OCI-LY7 (cell line): ENCODE data around the gene PTPRT. TPM values are rescaled to one million over a fixed set of nuclear protein-coding genes. Genes with fewer than 3 reads are reported as not detected.

Source experiments
- BruUV-seq: library from RNA; stranded (reverse); fragments of 400-500 nt; replicated peaks from 2 replicates; lab custom pipeline; 2021; lab: Mats Ljungman, UMichigan
- CTCF ChIA-PET: fragments of 300-600 bp; sonication (Branson Sonifier 250); formaldehyde crosslinking; loops from one replicate; lab custom pipeline; 2022; ENCODE audit warnings: antibody characterized with exemption; ENCODE audit not compliant: unreplicated experiment; lab: Charles Lee
- POLR2A ChIA-PET: fragments of 300-600 bp; sonication (Branson Sonifier 250); formaldehyde crosslinking; loops from one replicate; lab custom pipeline; 2022; ENCODE audit warnings: antibody characterized with exemption; lab: Charles Lee
- DNase-seq: peaks from one replicate; pipeline ENCODE4 v3.0.0-alpha.2; 2015; ENCODE audit warnings: low spot score
- H2AFZ ChIP-seq: fragments of 200-600 bp; sonication (generic), shearing (Covaris generic); 2 replicates; pipeline ENCODE4 v1.6.1; 2014; ENCODE audit warnings: mild to moderate bottlenecking, antibody characterized with exemption, low read length, moderate library complexity
- H3K27ac ChIP-seq: fragments of 200-600 bp; sonication (generic); 2 replicates; pipeline ENCODE4 v1.5.1; 2014; ENCODE audit warnings: mixed run types, low read depth, mild to moderate bottlenecking, moderate library complexity, low read length, inconsistent platforms; ENCODE audit not compliant: poor library complexity, severe bottlenecking
- H3K36me3 ChIP-seq: fragments of 200-600 bp; sonication (generic); 2 replicates; pipeline ENCODE4 v1.6.1; 2014; ENCODE audit warnings: mild to moderate bottlenecking, antibody characterized with exemption, low read length, moderate library complexity, mixed read lengths; ENCODE audit not compliant: insufficient read depth
- H3K4me1 ChIP-seq: fragments of 200-600 bp; sonication (generic); 2 replicates; pipeline ENCODE4 v1.5.1; 2014; ENCODE audit warnings: mild to moderate bottlenecking, low read length; ENCODE audit not compliant: insufficient read depth, poor library complexity, severe bottlenecking
- H3K4me2 ChIP-seq: fragments of 200-600 bp; sonication (generic); 2 replicates; pipeline ENCODE4 v1.6.1; 2014; ENCODE audit warnings: mild to moderate bottlenecking, low read length
- H3K4me3 ChIP-seq: fragments of 200-600 bp; sonication (generic); 2 replicates; pipeline ENCODE4 v1.5.1; 2014; ENCODE audit warnings: mild to moderate bottlenecking, low read depth, low read length; ENCODE audit not compliant: poor library complexity, severe bottlenecking
- H3K79me2 ChIP-seq: fragments of 200-600 bp; sonication (generic); 2 replicates; pipeline ENCODE4 v1.6.1; 2016; ENCODE audit warnings: low read depth, mild to moderate bottlenecking, low read length, moderate library complexity, mixed read lengths; ENCODE audit not compliant: insufficient read depth
- H3K9me2 ChIP-seq: fragments of 200-600 bp; sonication (generic); 2 replicates; pipeline ENCODE4 v1.6.1; 2016; ENCODE audit warnings: mild to moderate bottlenecking, low read length, mixed read lengths; ENCODE audit not compliant: insufficient read depth
- H3K9me3 ChIP-seq: fragments of 200-600 bp; sonication (generic); 2 replicates; pipeline ENCODE4 v1.6.1; 2014; ENCODE audit warnings: mild to moderate bottlenecking, mixed run types, low read length, mixed read lengths
- H4K20me1 ChIP-seq: fragments of 200-600 bp; sonication (generic); 2 replicates; pipeline ENCODE4 v1.6.1; 2014; ENCODE audit warnings: mild to moderate bottlenecking, antibody characterized with exemption, low read length, moderate library complexity, mixed read lengths; ENCODE audit not compliant: insufficient read depth
- EZH2phosphoT487 ChIP-seq: fragments of 200-600 bp; sonication (generic); IDR thresholded peaks from 2 replicates; pipeline ENCODE4 v1.6.1; 2018; ENCODE audit warnings: low read depth, borderline replicate concordance, mild to moderate bottlenecking, mixed run types, antibody characterized with exemption, low read length, moderate library complexity, mixed read lengths
- intact Hi-C: fragments of 100-400 bp; cut with micrococcal nuclease; formaldehyde crosslinking; loops from one replicate; pipeline ENCODE4 v1.10.0; 2022; ENCODE audit not compliant: unreplicated experiment
- total RNA-seq, 2 experiments: library from RNA; depleted of rRNA in 1 of 2; stranded (reverse); fragments of >200 nt in 1 of 2; shearing (Covaris generic) in 1 of 2; gene quantifications; 2 replicates each; pipeline ENCODE4 v1.2.3, GENCODE V29; 2014 to 2022
- TF ChIP-seq, protein P1 (sequence below): fragments of 200-600 bp; sonication (generic); conservative IDR thresholded peaks from 2 replicates; pipeline ENCODE4 v1.5.1; 2014; ENCODE audit warnings: mild to moderate bottlenecking, antibody characterized with exemption, low read length, moderate library complexity, mixed read lengths

Gene PTPRT
- total RNA-seq, 2 experiments from 2014 or later: not detected

DNA sequence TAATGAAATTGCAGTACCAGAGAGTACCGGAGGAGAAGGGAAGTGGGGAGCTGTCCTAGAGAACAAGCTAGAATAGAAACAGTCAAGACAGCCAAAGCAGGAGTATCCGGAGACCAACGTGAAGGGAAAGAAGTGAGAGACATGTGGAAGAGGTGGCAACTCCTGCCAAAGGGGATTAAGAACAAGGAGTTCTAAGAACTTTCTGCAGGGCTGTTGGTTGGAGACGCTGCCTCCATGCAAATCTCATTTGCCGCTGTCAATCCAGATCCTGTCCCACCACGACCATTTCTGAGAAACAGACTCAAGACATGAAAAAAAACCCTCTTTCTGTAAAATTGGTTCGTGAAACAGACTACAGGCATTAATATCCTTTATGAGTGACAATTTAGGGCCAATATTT is 595.7 kb downstream of the PTPRT start:
- no peak overlapping the region for H2AFZ ChIP-seq
- no peaks in the 10 kb centered on the region for H3K4me1 ChIP-seq
- no peaks in the 10 kb centered on the region for H3K9me2 ChIP-seq
- no peaks in the 10 kb centered on the region for H4K20me1 ChIP-seq
- intact Hi-C loops: no loop called here
- H3K9me3 ChIP-seq: no peaks in the 10 kb centered on the region
- H3K4me3 ChIP-seq: no peak overlapping the region
- no peak for DNase-seq
- no peaks in the 10 kb centered on the region for H3K79me2 ChIP-seq
- H3K36me3 ChIP-seq: no peaks in the 10 kb centered on the region
- TF ChIP-seq, protein P1, sequence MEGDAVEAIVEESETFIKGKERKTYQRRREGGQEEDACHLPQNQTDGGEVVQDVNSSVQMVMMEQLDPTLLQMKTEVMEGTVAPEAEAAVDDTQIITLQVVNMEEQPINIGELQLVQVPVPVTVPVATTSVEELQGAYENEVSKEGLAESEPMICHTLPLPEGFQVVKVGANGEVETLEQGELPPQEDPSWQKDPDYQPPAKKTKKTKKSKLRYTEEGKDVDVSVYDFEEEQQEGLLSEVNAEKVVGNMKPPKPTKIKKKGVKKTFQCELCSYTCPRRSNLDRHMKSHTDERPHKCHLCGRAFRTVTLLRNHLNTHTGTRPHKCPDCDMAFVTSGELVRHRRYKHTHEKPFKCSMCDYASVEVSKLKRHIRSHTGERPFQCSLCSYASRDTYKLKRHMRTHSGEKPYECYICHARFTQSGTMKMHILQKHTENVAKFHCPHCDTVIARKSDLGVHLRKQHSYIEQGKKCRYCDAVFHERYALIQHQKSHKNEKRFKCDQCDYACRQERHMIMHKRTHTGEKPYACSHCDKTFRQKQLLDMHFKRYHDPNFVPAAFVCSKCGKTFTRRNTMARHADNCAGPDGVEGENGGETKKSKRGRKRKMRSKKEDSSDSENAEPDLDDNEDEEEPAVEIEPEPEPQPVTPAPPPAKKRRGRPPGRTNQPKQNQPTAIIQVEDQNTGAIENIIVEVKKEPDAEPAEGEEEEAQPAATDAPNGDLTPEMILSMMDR: no peak
- ChIA-PET POLR2A (no interaction called here), CTCF (no interaction called here)
- H3K27ac ChIP-seq: no peak overlapping the region
- no peak overlapping the region for H3K4me2 ChIP-seq
- no TSS peak for BruUV-seq

DNA sequence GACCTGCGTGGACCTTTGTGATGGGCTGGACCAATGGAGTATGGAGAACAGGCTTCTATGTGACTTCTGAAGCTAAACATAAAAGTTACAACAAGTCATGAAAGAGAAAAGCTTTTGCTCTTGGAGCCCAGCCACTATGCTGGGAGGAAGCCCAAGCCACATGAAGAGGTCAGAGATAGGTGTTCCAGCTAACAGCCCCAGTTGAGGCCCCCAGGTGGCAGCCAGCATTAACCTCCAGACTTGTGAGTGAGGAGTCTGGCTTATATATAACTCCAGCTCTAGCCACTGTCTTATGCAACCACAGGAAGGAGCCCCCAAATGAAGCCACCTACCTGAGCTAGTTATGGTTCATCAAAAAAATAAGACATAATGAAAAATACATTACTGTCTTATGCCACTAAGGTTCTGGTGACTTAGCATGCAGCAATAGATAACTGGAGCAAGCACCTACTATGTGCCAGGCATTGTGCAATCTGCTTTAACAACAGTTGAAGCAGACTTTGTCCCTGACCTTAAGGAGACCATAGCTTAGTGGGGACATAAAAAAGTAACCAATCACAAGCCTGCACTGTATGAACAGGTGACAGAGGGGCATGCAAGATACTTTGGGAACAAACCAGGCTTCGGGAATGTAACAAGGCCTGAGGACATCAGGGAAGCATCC is 599.6 kb downstream of the PTPRT start:
- POLR2A ChIA-PET: no interaction called here
- H2AFZ ChIP-seq: no peak overlapping the region
- no peaks in the 10 kb centered on the region for H4K20me1 ChIP-seq
- DNase-seq: no peak
- H3K9me2 ChIP-seq: no peaks in the 10 kb centered on the region
- H3K4me3 ChIP-seq: no peak overlapping the region
- H3K9me3 ChIP-seq: no peaks in the 10 kb centered on the region
- TF ChIP-seq, protein P1: no peak
- TF ChIP-seq EZH2phosphoT487: no peak
- no peaks in the 10 kb centered on the region for H3K36me3 ChIP-seq
- no TSS peak for BruUV-seq
- no peaks in the 10 kb centered on the region for H3K4me1 ChIP-seq
- no peaks in the 10 kb centered on the region for H3K79me2 ChIP-seq
- H3K27ac ChIP-seq: no peak overlapping the region
- no peak overlapping the region for H3K4me2 ChIP-seq
- CTCF ChIA-PET: no interaction called here
- intact Hi-C loops: no loop called here

DNA sequence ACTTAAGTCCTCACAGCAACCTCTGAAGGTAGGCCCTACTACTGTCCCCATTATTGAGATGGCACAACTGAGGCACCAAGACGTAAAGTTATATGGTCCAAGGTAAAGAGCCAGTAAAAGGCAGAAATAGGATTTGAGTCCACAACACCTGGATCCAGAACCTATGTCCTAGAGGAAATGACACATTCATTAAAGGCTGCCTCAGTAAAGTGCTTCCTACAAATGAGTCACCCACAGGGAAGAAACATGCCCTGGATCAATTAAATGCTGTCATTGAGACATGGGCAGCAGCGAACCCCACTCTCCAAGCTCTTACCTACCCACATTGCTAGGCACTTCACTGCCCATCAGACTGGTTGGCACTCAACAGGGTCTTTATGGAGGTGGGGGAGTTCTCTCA is 600.9 kb downstream of the PTPRT start:
- Histone ChIP-seq H3K79me2 (no peaks in the 10 kb centered on the region), H4K20me1 (no peaks in the 10 kb centered on the region), H3K27ac (no peak overlapping the region), H2AFZ (no peak overlapping the region), H3K9me3 (no peaks in the 10 kb centered on the region), H3K9me2 (no peaks in the 10 kb centered on the region), H3K4me3 (no peak overlapping the region), H3K4me1 (no peaks in the 10 kb centered on the region), H3K4me2 (no peak overlapping the region), H3K36me3 (no peaks in the 10 kb centered on the region)
- intact Hi-C loops: no loop called here
- TF ChIP-seq, protein P1: no peak
- TF ChIP-seq EZH2phosphoT487: no peak
- POLR2A ChIA-PET: interaction anchor here (0.7 kb wide), 1 partner anchor 197 kb away, joined by 4 read pairs; no protein-coding TSS in a partner anchor
- DNase-seq: no peak
- no TSS peak for BruUV-seq
- CTCF ChIA-PET: no interaction called here
